Globus pallidus (tissue), 1 donor: ENCODE measurements around the gene GJD2.

Experiments
- DNase-seq: peaks from one replicate; pipeline ENCODE4 v3.0.0-alpha.2; 2015; ENCODE audit warnings: low spot score

The GJD2 gene

GRCh38 chr15:34754674-34755418 lies at the start of gene GJD2:
Gene GJD2 (minus strand): TSS chr15:34754998. CDS start chr15:34754488, 510 bp downstream.
- no peak for DNase-seq

- DNase-seq = no peak
These were observed 49.3 kb upstream of the GJD2 start for GRCh38 chr15:34804113-34804512.

- DNase-seq = no peak
These were observed 48.3 kb upstream of the GJD2 start for GRCh38 chr15:34802803-34803750.

GRCh38 chr15:34802371-34802770 lies 47.6 kb upstream of the GJD2 start:
- DNase-seq = no peak

- no peak for DNase-seq
These were observed 44.6 kb upstream of the GJD2 start for GRCh38 chr15:34799149-34800101.

GRCh38 chr15:34796847-34797435 lies 42.1 kb upstream of the GJD2 start:
- no peak for DNase-seq

GRCh38 chr15:34795267-34796081 lies 40.7 kb upstream of the GJD2 start, which contains the start of gene ACTC1:
Gene ACTC1 (minus strand): TSS chr15:34795549. CDS start chr15:34794808, 741 bp downstream.
- DNase-seq = no peak

GRCh38 chr15:34794590-34795206 lies 39.9 kb upstream of the GJD2 start:
- no peak for DNase-seq

- DNase-seq = no peak
These were observed 39.1 kb upstream of the GJD2 start for GRCh38 chr15:34793901-34794300.

GRCh38 chr15:34793071-34793470 lies 38.3 kb upstream of the GJD2 start:
- DNase-seq = no peak

- DNase-seq = no peak
These were observed 36.9 kb upstream of the GJD2 start for GRCh38 chr15:34791701-34792100.

- DNase-seq = no peak
These were observed 35.3 kb upstream of the GJD2 start for GRCh38 chr15:34790121-34790520.

- DNase-seq = no peak
These were observed 34.5 kb upstream of the GJD2 start for GRCh38 chr15:34789326-34789725.

GRCh38 chr15:34786206-34786605 lies 31.4 kb upstream of the GJD2 start:
- DNase-seq = no peak

GRCh38 chr15:34783991-34784390 lies 29.2 kb upstream of the GJD2 start:
- no peak for DNase-seq

GRCh38 chr15:34783431-34783830 lies 28.6 kb upstream of the GJD2 start:
- no peak for DNase-seq

GRCh38 chr15:34782901-34783300 lies 28.1 kb upstream of the GJD2 start:
- DNase-seq = no peak

- DNase-seq = no peak
These were observed 25.9 kb upstream of the GJD2 start for GRCh38 chr15:34780725-34781124.

GRCh38 chr15:34776606-34777105 lies 21.9 kb upstream of the GJD2 start:
- no peak for DNase-seq

- no peak for DNase-seq
These were observed 19.1 kb upstream of the GJD2 start for GRCh38 chr15:34773917-34774316.
